HL-60 (cell line): ENCODE measurements around the gene SENP1.

ENCODE experiments used
- DNase-seq, 2 experiments: peaks; one replicate each; pipeline ENCODE4 v3.0.0-alpha.2; 2010 to 2020; ENCODE audit warnings: low read depth in 1 of 2, low spot score in 1 of 2
- H3K27ac ChIP-seq: fragments of 250-450 bp; sonication (Bioruptor Pico); replicated peaks from 2 replicates; pipeline ENCODE4 v1.5.1; 2020; ENCODE audit warnings: mild to moderate bottlenecking, moderate library complexity
- H3K27me3 ChIP-seq: fragments of 250-450 bp; sonication (Bioruptor Pico); 2 replicates; pipeline ENCODE4 v1.5.1; 2021; ENCODE audit warnings: mild to moderate bottlenecking, moderate library complexity; ENCODE audit not compliant: insufficient read depth, poor library complexity, severe bottlenecking
- H3K4me3 ChIP-seq: replicated peaks from 2 replicates; pipeline ENCODE4 v1.5.1; 2011; ENCODE audit warnings: mild to moderate bottlenecking, control low read depth, low read length; ENCODE audit not compliant: insufficient read depth
- GABPA ChIP-seq: IDR thresholded peaks from 2 replicates; pipeline ENCODE4 v1.6.1; 2012; ENCODE audit warnings: low read depth
- POLR2AphosphoS5 ChIP-seq: IDR thresholded peaks from 2 replicates; pipeline ENCODE4 v1.6.1; 2012; ENCODE audit warnings: low read depth
- REST ChIP-seq: IDR thresholded peaks from 2 replicates; pipeline ENCODE4 v1.6.1; 2012; ENCODE audit warnings: low read depth; ENCODE audit not compliant: insufficient replicate concordance
- SPI1 ChIP-seq: IDR thresholded peaks from 2 replicates; pipeline ENCODE4 v1.6.1; 2012; ENCODE audit warnings: low read depth, mild to moderate bottlenecking, borderline replicate concordance
- TF ChIP-seq, protein P1 (sequence below): IDR thresholded peaks from one replicate; pipeline ENCODE4 v1.5.1; 2011; ENCODE audit warnings: low read length, control low read depth, inconsistent platforms; ENCODE audit not compliant: insufficient read depth

SENP1 gene

GRCh38 chr12:48143898-48144297 lies 38.0 kb upstream of the SENP1 start:
- no peaks in the 10 kb centered on the region for H3K27me3 ChIP-seq
- TF ChIP-seq POLR2AphosphoS5 (no peak), GABPA (no peak), REST (no peak), SPI1 (no peak)
- TF ChIP-seq, protein P1, sequence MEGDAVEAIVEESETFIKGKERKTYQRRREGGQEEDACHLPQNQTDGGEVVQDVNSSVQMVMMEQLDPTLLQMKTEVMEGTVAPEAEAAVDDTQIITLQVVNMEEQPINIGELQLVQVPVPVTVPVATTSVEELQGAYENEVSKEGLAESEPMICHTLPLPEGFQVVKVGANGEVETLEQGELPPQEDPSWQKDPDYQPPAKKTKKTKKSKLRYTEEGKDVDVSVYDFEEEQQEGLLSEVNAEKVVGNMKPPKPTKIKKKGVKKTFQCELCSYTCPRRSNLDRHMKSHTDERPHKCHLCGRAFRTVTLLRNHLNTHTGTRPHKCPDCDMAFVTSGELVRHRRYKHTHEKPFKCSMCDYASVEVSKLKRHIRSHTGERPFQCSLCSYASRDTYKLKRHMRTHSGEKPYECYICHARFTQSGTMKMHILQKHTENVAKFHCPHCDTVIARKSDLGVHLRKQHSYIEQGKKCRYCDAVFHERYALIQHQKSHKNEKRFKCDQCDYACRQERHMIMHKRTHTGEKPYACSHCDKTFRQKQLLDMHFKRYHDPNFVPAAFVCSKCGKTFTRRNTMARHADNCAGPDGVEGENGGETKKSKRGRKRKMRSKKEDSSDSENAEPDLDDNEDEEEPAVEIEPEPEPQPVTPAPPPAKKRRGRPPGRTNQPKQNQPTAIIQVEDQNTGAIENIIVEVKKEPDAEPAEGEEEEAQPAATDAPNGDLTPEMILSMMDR: no peak
- H3K4me3 ChIP-seq: no peak overlapping the region
- no peak overlapping the region for H3K27ac ChIP-seq
- DNase-seq: no peak

- H3K27ac ChIP-seq: no peak overlapping the region
- H3K4me3 ChIP-seq: no peak overlapping the region
- DNase-seq: peak in 1 of 2 experiments; percentile 3
- TF ChIP-seq REST: no peak
- no peaks in the 10 kb centered on the region for H3K27me3 ChIP-seq
Observed at GRCh38 chr12:48142818-48143674, 37.2 kb upstream of the SENP1 start.

DNA sequence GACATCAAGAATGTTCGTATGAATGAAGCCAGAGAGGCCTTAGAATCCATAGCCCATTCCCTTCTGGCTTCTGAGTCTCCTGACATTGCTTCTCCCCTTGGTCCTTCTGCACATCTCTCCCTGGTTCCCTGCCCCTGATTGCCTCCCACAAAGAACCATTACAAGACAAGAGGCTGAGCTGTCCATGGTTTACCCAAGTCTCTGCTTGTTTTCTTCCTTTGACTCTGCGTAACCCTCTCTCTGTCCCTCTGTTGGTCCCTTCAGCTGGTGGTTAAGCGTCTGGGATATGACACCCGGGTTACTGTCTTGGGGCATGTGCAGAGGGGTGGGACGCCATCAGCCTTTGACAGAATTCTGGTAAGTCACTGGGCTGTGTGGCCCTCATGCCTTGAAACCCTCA lies 29.1 kb upstream of the SENP1 start:
- H3K27ac ChIP-seq: no peak overlapping the region
- TF ChIP-seq, protein P1: no peak
- TF ChIP-seq GABPA: no peak
- TF ChIP-seq POLR2AphosphoS5: no peak
- no peak for TF ChIP-seq SPI1
- peak; percentile 60 for TF ChIP-seq REST

More for the DNA sequence above, 29.1 kb upstream of the SENP1 start:
- H3K4me3 ChIP-seq: no peak overlapping the region
- no peaks in the 10 kb centered on the region for H3K27me3 ChIP-seq
- no peak for DNase-seq
